GM12891 (cell line): ENCODE results near the gene SV2C.
A peak's percentile ranks its signal among the peaks of the same experiment; 100 is the strongest.
"Not testable (repeated sequence)": the region's sequence is repeated elsewhere in the genome, so short reads cannot be mapped to it uniquely, and the experiment has no call there.

Experiments
- DNase-seq: peaks from one replicate; pipeline ENCODE4 v3.0.0; 2011; ENCODE audit warnings: low spot score; ENCODE audit not compliant: insufficient read length
- FAIRE-seq: peaks from 2 replicates; lab custom pipeline; 2011; peaks lifted over from hg19 to GRCh38; lab: Jason Lieb, UNC
- PAX5 ChIP-seq: IDR thresholded peaks from 2 replicates; pipeline ENCODE4 v1.6.1; 2011; ENCODE audit warnings: low read length, moderate library complexity, mild to moderate bottlenecking; ENCODE audit not compliant: insufficient read depth, severe bottlenecking
- POLR2A ChIP-seq: IDR thresholded peaks from 2 replicates; pipeline ENCODE4 v1.6.1; 2011; ENCODE audit warnings: low read depth, low read length, control low read depth
- POLR2AphosphoS5 ChIP-seq: IDR thresholded peaks from 2 replicates; pipeline ENCODE4 v1.6.1; 2011; ENCODE audit warnings: low read depth, low read length, control low read depth
- POU2F2 ChIP-seq: IDR thresholded peaks from 2 replicates; pipeline ENCODE4 v1.6.1; 2011; ENCODE audit warnings: low read depth, mild to moderate bottlenecking, control low read depth, low read length, moderate library complexity
- SPI1 ChIP-seq: IDR thresholded peaks from 2 replicates; pipeline ENCODE4 v1.6.1; 2011; ENCODE audit warnings: low read depth, low read length, control low read depth
- TAF1 ChIP-seq: IDR thresholded peaks from 2 replicates; pipeline ENCODE4 v1.6.1; 2011; ENCODE audit warnings: low read depth, low read length, control low read depth

SV2C gene

DNA sequence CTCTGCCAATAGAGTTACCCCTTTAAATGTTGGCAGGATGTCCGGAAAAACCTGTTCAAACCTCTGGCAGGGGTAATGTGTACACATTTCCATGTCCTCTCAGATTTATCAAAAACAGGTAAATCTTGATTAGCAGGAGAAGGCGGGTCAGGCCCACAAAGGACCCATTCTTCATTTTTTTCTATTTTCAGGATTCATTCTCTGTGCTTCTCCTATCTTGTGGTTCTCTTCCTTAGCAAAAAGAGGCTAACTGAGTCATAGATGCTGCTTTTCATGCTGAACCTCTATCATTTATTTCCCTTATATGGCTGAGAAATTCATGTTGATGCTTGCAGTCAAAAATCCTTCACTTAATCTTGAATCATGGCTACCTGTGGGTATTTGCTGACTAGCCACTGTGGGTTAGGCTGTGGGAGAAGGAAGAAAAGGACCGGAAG lies 207.2 kb downstream of the SV2C start:
- TF ChIP-seq POU2F2 (no peak), POLR2A (no peak), SPI1 (no peak), PAX5 (no peak), POLR2AphosphoS5 (no peak), TAF1 (no peak)
- FAIRE-seq (no peak), DNase-seq (no peak)

GRCh38 chr5:76291305-76292077 lies 208.3 kb downstream of the SV2C start:
- FAIRE-seq (no peak), DNase-seq (no peak)
- TF ChIP-seq SPI1 (no peak), PAX5 (no peak), TAF1 (no peak), POLR2A (no peak), POLR2AphosphoS5 (no peak), POU2F2 (no peak)

DNA sequence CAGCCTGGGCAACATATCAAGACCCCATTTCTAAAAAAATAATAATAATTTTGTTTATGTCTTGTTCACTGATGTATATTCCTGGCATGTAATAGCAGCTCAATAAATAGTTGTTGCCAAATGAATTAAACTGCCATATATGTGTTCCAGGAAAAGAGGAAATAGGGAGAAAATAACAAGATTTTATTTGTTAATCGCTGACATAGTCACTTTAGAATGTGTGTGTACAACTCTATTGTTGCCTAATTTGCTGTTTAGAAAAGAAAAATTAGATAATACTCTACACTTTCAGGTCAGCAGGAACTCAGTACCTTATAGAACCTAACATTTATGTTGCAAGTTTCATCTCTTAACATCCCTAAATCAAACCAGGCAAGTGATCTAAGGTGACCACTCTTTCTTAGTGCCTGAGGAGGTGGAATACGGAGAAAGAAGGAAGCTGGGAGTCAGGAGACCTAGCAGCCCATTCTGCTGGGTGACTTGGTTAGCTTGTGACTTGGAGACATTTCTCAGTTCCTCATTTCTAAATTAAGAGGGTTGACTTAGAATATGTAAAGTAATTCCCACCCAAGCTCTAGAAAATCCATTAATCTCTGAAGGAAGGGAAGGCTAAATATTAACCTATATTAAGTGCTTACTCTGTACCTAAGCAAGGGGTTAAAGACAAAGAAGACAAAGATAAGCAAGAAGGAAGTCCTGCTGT lies 209.6 kb downstream of the SV2C start:
- TF ChIP-seq SPI1 (peak; percentile 98), POLR2AphosphoS5 (no peak)
- DNase-seq (no peak), FAIRE-seq (peak; percentile 80)

- FAIRE-seq (peak; percentile 50), DNase-seq (no peak)
- TF ChIP-seq POLR2A (no peak), POU2F2 (no peak), POLR2AphosphoS5 (no peak), TAF1 (no peak), PAX5 (no peak), SPI1 (no peak)
These were observed 211.4 kb downstream of the SV2C start for GRCh38 chr5:76294573-76294972.

- TF ChIP-seq PAX5 (no peak), SPI1 (no peak), POLR2AphosphoS5 (no peak), POU2F2 (no peak), TAF1 (no peak), POLR2A (no peak)
- FAIRE-seq (no peak), DNase-seq (no peak)
These were observed 215.7 kb downstream of the SV2C start for GRCh38 chr5:76298852-76299251.

GRCh38 chr5:76299592-76299991 lies 216.4 kb downstream of the SV2C start:
- TF ChIP-seq SPI1 (no peak), POLR2A (no peak), POLR2AphosphoS5 (no peak), PAX5 (no peak), TAF1 (no peak), POU2F2 (no peak)
- peak; percentile 88 for FAIRE-seq
- DNase-seq: no peak

DNA sequence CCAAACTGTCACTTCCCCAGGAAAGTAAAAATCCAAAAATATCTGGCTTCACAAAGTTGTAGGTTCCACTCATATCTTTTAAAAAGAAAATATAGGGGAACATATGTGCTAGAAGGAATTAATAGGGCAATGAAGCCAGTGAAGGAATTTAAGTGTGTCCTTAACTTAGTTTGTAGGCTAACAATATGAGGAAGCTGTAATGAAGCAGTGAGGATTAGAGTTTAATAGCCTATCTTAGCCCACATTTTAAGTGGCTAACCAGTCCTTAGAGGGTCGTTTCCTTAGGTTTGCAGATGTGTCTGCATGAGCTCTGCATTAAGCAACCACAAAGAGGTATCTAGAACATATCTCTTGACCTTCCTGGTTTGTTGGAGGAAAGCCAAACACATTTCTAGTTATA lies 218.7 kb downstream of the SV2C start:
- DNase-seq: not testable (repeated sequence)
- FAIRE-seq: peak; percentile 84

DNA sequence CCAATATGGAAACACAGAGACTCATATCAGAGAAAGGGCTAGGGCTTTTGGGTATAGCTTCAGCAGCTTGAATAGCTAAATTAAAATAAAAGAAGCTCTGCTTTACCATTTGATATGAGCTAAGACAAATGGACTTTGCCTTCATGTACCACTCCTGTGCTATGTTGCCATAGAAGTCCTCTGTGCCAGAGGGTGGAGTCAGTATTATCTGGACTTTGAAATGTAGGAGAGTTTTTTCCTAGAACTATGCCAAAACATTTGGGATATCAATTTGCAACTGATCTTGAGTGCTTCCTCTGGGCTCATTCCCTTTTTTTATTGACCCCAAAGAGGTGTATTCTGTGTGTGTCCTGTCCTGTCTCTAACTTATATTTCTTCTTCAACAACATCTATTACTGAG lies 219.5 kb downstream of the SV2C start:
- peak; percentile 56 for FAIRE-seq
- DNase-seq: not testable (repeated sequence)

- DNase-seq (no peak), FAIRE-seq (peak; percentile 93)
- TF ChIP-seq PAX5 (no peak), TAF1 (no peak), POU2F2 (no peak), SPI1 (no peak), POLR2AphosphoS5 (no peak), POLR2A (no peak)
These were observed 220.7 kb downstream of the SV2C start for GRCh38 chr5:76303921-76304320.

GRCh38 chr5:76305269-76305668 lies 222.1 kb downstream of the SV2C start:
- no peak for DNase-seq
- TF ChIP-seq POLR2AphosphoS5: no peak
- TF ChIP-seq PAX5: no peak
- FAIRE-seq: no peak
